Karpas-422 (cell line): ENCODE measurements around the gene SH3PXD2B. TPM values are rescaled to one million over a fixed set of nuclear protein-coding genes. Genes with fewer than 3 reads are reported as not detected.

Experiments used
- DNase-seq: peaks from one replicate; pipeline ENCODE4 v3.0.0-alpha.2; 2015
- H2AFZ ChIP-seq: fragments of 200-600 bp; sonication (generic); 2 replicates; pipeline ENCODE4 v1.6.1; 2014; ENCODE audit warnings: antibody characterized with exemption, low read length, mixed read lengths
- H3K27ac ChIP-seq: fragments of 200-600 bp; sonication (generic); 2 replicates; pipeline ENCODE4 v1.5.1; 2014; ENCODE audit warnings: mild to moderate bottlenecking, low read length, moderate library complexity
- H3K27me3 ChIP-seq: fragments of 200-600 bp; sonication (generic); 2 replicates; pipeline ENCODE4 v1.6.1; 2014; ENCODE audit warnings: low read length, mixed read lengths
- H3K36me3 ChIP-seq: fragments of 200-600 bp; sonication (generic); 2 replicates; pipeline ENCODE4 v1.6.1; 2014; ENCODE audit warnings: low read length, mixed read lengths; ENCODE audit not compliant: insufficient read depth
- H3K4me1 ChIP-seq: fragments of 200-600 bp; sonication (generic); 2 replicates; pipeline ENCODE4 v1.6.1; 2014; ENCODE audit warnings: mild to moderate bottlenecking, low read length, mixed read lengths
- H3K4me2 ChIP-seq: fragments of 200-600 bp; sonication (generic); 2 replicates; pipeline ENCODE4 v1.6.1; 2014; ENCODE audit warnings: low read length, low read depth, mild to moderate bottlenecking; ENCODE audit not compliant: poor library complexity, severe bottlenecking
- H3K4me3 ChIP-seq: fragments of 200-600 bp; sonication (generic); 2 replicates; pipeline ENCODE4 v1.5.1; 2014; ENCODE audit warnings: mild to moderate bottlenecking, antibody characterized with exemption, low read length, mixed read lengths
- H3K79me2 ChIP-seq: fragments of 200-600 bp; sonication (generic); 2 replicates; pipeline ENCODE4 v1.6.1; 2014; ENCODE audit warnings: mild to moderate bottlenecking, low read length, mixed read lengths
- H3K9ac ChIP-seq: fragments of 200-600 bp; sonication (generic); 2 replicates; pipeline ENCODE4 v1.6.0; 2014; ENCODE audit warnings: low read length
- H3K9me2 ChIP-seq: fragments of 200-600 bp; sonication (generic), shearing (Covaris generic); replicated peaks from 2 replicates; pipeline ENCODE4 v1.6.0; 2014; ENCODE audit warnings: mild to moderate bottlenecking, low read length, moderate library complexity; ENCODE audit not compliant: insufficient read depth
- H3K9me3 ChIP-seq: fragments of 300-700, 200-600 bp; sonication (generic); 2 replicates; pipeline ENCODE4 v1.6.1; 2014; ENCODE audit warnings: low read length, mixed read lengths
- H4K20me1 ChIP-seq: fragments of 200-600 bp; sonication (generic); 2 replicates; pipeline ENCODE4 v1.6.1; 2014; ENCODE audit warnings: mild to moderate bottlenecking, antibody characterized with exemption, low read length, low read depth; ENCODE audit not compliant: insufficient read depth
- total RNA-seq: library from RNA; depleted of rRNA; stranded (reverse); fragments of >200 nt; shearing (Covaris generic); gene quantifications from 2 replicates; pipeline ENCODE4 v1.2.3, GENCODE V29; 2014; ENCODE audit warnings: low replicate concordance

SH3PXD2B gene
- total RNA-seq, 1 experiment from 2014 or later = 0.15 TPM

DNA sequence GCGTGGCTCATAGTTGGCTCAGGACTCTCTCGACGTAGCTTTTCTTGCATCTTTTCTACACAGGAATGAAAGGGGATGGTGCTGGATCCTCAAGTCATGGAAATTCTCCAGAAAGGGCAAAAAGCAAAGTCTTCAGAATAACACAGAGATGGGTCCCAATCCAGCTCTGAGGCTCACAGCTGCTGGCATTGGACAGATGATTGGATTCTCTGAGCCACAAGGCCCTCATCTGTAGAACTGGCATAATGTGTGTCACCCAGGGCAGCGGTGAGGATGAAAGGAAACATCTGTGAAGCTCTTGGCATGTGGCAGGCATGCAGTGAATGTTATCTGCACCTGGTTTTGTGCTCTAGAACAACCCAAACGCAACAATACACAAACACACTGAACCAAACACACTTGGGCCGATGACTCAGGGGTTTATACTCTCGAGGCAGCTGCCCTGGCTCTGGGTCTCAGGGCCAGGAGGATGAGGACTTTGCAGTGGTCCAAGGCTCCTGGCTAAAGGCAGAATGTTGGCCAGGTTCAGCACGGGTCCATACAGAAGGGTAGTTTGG, 106.8 kb downstream of the SH3PXD2B start:
- no peak for DNase-seq
- Histone ChIP-seq H3K27me3 (no peaks in the 10 kb centered on the region), H3K4me2 (no peak overlapping the region), H3K27ac (no peak overlapping the region), H3K9me2 (no peaks in the 10 kb centered on the region), H3K9me3 (no peaks in the 10 kb centered on the region), H3K79me2 (no peaks in the 10 kb centered on the region), H3K4me3 (no peak overlapping the region), H3K4me1 (no peaks in the 10 kb centered on the region), H2AFZ (no peak overlapping the region), H4K20me1 (no peaks in the 10 kb centered on the region), H3K36me3 (no peaks in the 10 kb centered on the region), H3K9ac (no peak overlapping the region)

DNA sequence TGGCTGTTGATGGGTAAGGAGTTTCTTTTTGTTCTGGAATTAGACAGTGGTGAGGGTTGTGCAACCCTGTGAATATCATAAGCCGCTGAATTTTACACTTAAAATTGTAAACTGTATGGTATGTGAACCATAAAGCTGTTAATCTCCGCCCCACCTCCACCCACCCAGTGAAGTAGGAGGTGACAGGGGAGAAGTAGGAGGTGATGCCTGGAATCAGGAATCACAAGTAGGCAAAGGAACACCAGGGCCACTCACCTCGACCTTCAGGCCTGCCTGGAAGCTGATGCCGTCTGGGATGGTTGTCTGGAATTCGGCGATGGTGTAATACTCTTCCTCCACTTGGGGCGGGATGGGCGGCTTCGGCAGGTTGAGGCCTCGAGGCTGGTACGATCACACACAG, 108.4 kb downstream of the SH3PXD2B start:
- H3K79me2 ChIP-seq = no peaks in the 10 kb centered on the region
- no peak overlapping the region for H3K27ac ChIP-seq
- DNase-seq = no peak
- H2AFZ ChIP-seq = no peak overlapping the region
- H3K9me3 ChIP-seq = no peaks in the 10 kb centered on the region
- no peaks in the 10 kb centered on the region for H3K36me3 ChIP-seq
- no peaks in the 10 kb centered on the region for H3K27me3 ChIP-seq
- H3K4me2 ChIP-seq = no peak overlapping the region
- no peak overlapping the region for H3K9ac ChIP-seq
- no peaks in the 10 kb centered on the region for H4K20me1 ChIP-seq
- H3K9me2 ChIP-seq = no peaks in the 10 kb centered on the region
- no peak overlapping the region for H3K4me3 ChIP-seq
- no peaks in the 10 kb centered on the region for H3K4me1 ChIP-seq

DNA sequence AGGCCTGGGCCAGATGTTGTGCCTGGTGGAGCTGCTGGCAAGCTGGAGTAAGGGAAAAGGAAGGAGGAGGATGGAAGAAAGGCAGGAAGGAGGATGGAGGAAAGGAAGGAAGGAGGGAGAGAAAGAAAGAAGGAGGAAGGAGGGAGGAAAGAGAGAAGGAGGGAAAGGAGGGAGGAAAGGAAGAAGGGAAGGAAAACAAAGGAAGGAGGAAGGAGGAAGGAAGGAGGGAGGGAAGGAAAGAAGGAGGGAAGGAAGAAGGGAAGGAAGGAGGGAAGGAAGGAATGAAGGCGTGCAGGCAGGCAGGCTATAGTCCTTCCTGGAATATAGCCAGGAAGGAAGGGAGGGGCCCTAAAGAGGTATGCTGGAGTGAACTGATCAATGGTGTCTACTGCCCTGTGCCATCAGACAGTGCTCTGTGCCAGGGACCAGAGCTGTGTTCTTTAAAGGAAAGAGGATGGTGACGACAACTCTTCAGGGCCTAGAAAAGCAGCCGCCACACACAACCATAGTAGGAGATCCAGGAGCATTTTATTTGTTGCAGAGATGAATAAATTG, 109.4 kb downstream of the SH3PXD2B start:
- no peaks in the 10 kb centered on the region for H3K27me3 ChIP-seq
- H3K9me3 ChIP-seq = no peaks in the 10 kb centered on the region
- H3K79me2 ChIP-seq = no peaks in the 10 kb centered on the region
- H3K9me2 ChIP-seq = no peaks in the 10 kb centered on the region
- H3K4me1 ChIP-seq = no peaks in the 10 kb centered on the region
- H3K36me3 ChIP-seq = no peaks in the 10 kb centered on the region
- no peak overlapping the region for H2AFZ ChIP-seq
- no peak overlapping the region for H3K4me2 ChIP-seq
- H4K20me1 ChIP-seq = no peaks in the 10 kb centered on the region
- H3K9ac ChIP-seq = no peak overlapping the region
- H3K27ac ChIP-seq = no peak overlapping the region
- DNase-seq = no peak
- no peak overlapping the region for H3K4me3 ChIP-seq

DNA sequence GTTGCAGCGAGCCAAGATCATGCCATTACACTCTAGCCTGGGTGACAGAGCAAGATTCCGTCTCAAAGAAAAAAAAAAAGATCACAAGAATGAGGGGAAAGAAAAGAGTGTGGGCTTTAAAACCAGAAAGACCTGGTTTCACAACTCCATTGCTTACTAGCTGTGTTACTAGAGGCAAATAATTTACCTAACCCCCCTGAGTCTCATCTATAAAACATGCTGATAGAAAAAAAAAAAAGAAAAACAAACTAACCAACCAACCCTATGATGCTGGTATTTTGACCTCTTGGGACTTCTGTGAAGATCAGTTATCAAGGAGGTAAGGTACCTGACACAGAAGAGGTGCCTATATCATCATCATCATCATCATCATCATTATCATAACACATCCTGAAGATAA, 110.6 kb downstream of the SH3PXD2B start:
- Histone ChIP-seq H3K9me3 (no peaks in the 10 kb centered on the region), H3K4me1 (no peaks in the 10 kb centered on the region), H3K4me2 (no peak overlapping the region), H2AFZ (no peak overlapping the region), H3K79me2 (no peaks in the 10 kb centered on the region), H3K4me3 (no peak overlapping the region), H3K27me3 (no peaks in the 10 kb centered on the region), H3K9ac (no peak overlapping the region), H3K27ac (no peak overlapping the region), H4K20me1 (no peaks in the 10 kb centered on the region), H3K9me2 (no peaks in the 10 kb centered on the region), H3K36me3 (no peaks in the 10 kb centered on the region)
- DNase-seq = no peak

DNA sequence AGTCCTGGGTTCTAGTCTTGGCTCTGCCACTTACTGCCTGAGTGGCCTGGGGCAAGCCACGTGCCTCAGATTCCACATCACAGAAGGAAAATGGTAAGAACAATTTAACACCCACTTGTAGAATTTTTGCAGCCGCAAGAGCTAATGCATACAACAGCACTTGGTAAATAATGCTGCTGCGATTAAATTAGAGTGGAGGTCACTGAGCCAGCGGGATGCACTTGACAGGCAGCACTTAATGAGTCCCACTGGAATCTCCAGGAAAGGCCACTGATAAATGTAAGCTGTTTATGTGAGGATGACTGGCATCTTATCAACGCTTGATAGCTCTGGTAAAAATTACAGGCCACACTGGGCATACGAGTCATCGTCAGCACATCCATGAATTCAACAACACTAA, 111.4 kb downstream of the SH3PXD2B start:
- Histone ChIP-seq H3K79me2 (no peaks in the 10 kb centered on the region), H3K9ac (no peak overlapping the region), H3K9me2 (no peaks in the 10 kb centered on the region), H3K4me1 (no peaks in the 10 kb centered on the region), H3K9me3 (no peaks in the 10 kb centered on the region), H3K36me3 (no peaks in the 10 kb centered on the region), H2AFZ (no peak overlapping the region), H4K20me1 (no peaks in the 10 kb centered on the region), H3K4me2 (no peak overlapping the region), H3K27me3 (no peaks in the 10 kb centered on the region), H3K4me3 (no peak overlapping the region), H3K27ac (no peak overlapping the region)
- no peak for DNase-seq

DNA sequence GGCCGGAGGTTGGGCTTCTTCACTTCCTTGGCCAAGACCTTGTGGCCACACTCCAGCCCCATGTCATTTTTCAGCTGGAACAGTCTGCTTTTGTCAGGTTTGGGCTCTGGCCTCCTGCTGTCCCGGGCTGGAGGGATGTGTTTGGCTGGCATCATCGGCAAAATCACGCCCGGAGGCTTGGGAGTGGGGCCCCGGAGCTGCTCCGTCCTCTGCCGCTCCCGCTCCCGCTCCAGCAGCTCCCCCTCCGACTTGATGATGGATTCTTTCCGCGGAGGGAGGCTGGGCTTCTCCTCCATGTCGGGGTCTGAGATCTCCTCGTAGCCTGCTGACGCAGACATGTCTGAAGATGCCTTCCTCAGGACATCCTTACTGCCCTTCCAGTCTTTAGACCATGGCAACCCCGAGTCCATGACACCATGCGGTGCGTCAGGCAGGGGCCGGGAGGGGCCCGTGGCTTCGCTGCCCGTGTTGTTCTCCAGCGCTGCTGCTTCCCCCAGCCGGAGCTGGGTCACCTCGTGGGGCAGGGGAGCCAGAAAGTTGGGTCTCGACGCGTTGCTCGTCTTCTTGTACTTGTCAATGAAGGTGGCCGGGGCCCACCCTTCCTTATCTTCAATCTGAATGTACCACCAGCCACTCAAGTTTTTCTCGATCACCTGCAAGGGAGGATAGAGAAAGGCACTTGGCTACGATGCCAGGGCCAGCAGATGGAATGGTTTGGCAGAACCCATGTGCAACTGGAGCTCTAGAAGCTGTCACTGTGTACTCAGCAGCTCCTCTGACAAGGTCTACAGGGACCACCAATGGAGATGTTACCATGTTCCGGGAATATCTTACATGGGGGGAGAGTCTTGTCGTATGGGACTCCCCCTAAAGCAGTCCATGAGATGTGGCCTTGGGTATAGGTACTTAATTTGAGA, 114.8 kb downstream of the SH3PXD2B start:
- Histone ChIP-seq H3K9me3 (no peaks in the 10 kb centered on the region), H3K9me2 (no peaks in the 10 kb centered on the region), H3K27me3 (no peaks in the 10 kb centered on the region), H3K79me2 (no peaks in the 10 kb centered on the region), H3K4me1 (no peaks in the 10 kb centered on the region), H2AFZ (no peak overlapping the region), H3K27ac (no peak overlapping the region), H3K36me3 (no peaks in the 10 kb centered on the region), H4K20me1 (no peaks in the 10 kb centered on the region), H3K9ac (no peak overlapping the region), H3K4me3 (no peak overlapping the region), H3K4me2 (no peak overlapping the region)
- DNase-seq = no peak

DNA sequence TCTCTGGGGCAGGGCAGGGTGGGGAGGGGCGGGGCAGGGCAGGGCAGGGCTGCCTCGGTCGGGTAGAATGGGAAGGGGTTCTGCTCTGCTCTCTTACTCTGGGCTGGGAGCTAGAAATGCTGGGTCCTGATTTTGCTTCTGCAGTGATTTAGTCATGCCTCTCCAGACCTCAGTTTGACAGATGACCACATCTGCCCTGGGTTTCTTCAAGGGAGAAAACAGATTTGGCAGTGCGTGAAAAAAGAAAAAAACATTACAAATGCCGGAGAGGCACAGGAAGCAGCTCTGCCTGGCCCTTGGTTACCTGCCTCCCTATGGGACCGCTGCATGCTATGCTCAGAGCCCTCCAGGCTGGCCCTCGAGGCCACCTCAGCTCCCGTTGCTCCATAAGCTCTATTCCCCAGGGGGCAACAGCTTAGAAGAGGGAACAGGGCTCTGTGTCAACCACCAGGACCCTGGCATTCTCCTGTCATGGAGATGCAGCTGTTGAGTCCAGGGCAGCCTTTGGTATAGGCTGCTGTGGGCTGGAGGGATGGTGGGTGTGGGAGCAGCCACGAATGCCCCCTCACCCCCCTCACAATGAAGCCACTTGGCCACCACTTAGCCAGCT, 117.5 kb downstream of the SH3PXD2B start:
- H2AFZ ChIP-seq = no peak overlapping the region
- no peaks in the 10 kb centered on the region; the same call in 1 of the 2 replicates for H3K4me1 ChIP-seq
- no peaks in the 10 kb centered on the region for H3K27me3 ChIP-seq
- H3K4me3 ChIP-seq = no peak overlapping the region
- no peak for DNase-seq
- no peaks in the 10 kb centered on the region for H3K9me2 ChIP-seq
- no peak overlapping the region for H3K27ac ChIP-seq
- H3K9ac ChIP-seq = no peak overlapping the region
- H3K36me3 ChIP-seq = no peaks in the 10 kb centered on the region
- no peak overlapping the region for H3K4me2 ChIP-seq
- H4K20me1 ChIP-seq = no peaks in the 10 kb centered on the region
- H3K79me2 ChIP-seq = no peaks in the 10 kb centered on the region
- no peaks in the 10 kb centered on the region for H3K9me3 ChIP-seq

DNA sequence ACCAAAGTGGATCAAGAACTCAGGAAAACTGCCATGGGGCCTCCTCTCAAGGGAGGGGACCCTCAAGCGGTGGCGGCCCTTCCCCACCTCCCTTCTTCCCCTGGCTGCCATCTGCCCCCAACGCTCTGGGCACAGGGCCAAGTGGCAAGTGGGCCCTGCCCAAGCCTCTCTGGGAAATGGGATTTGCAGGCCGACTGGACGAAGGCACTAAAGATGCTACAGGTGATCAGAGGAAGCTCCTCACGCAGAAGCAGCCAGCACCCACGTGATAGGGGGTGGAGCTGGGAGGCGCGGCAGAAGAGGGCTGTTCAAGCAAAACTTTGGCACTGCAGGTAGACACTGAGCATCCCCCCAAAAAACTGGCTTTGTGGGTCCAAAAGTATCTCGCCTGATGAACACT, 118.1 kb downstream of the SH3PXD2B start:
- Histone ChIP-seq H2AFZ (no peak overlapping the region), H3K4me3 (no peak overlapping the region), H3K9ac (no peak overlapping the region), H3K9me2 (no peaks in the 10 kb centered on the region), H3K9me3 (no peaks in the 10 kb centered on the region), H3K27me3 (no peaks in the 10 kb centered on the region), H3K4me2 (no peak overlapping the region), H3K79me2 (no peaks in the 10 kb centered on the region), H3K4me1 (no peaks in the 10 kb centered on the region; the same call in 1 of the 2 replicates), H3K27ac (no peak overlapping the region), H3K36me3 (no peaks in the 10 kb centered on the region), H4K20me1 (no peaks in the 10 kb centered on the region)
- no peak for DNase-seq
